H9 (cell line): Measurements from ENCODE around the gene ANAPC1. TPM values are rescaled to one million over a fixed set of nuclear protein-coding genes. Genes with fewer than 3 reads are reported as not detected.
"Not testable (repeated sequence)": the region's sequence is repeated elsewhere in the genome, so short reads cannot be mapped to it uniquely, and the experiment has no call there.

Source experiments
- DNase-seq: peaks from one replicate; pipeline ENCODE4 v3.0.0-alpha.2; 2017
- H2AFZ ChIP-seq: one replicate; pipeline ENCODE4 v1.6.1; 2013; ENCODE audit warnings: mild to moderate bottlenecking, low read length, control low read depth, moderate library complexity
- H2AK5ac ChIP-seq: 2 replicates; pipeline ENCODE4 v1.6.1; 2013; ENCODE audit warnings: low read length, control low read depth, mixed read lengths; ENCODE audit not compliant: insufficient read length
- H2BK120ac ChIP-seq: one replicate; pipeline ENCODE4 v1.6.1; 2013; ENCODE audit warnings: low read depth, mild to moderate bottlenecking, low read length, control low read depth, inconsistent platforms; ENCODE audit not compliant: poor library complexity, severe bottlenecking
- H2BK12ac ChIP-seq: 2 replicates; pipeline ENCODE4 v1.6.1; 2013; ENCODE audit warnings: low read length, control low read depth, mixed read lengths, low read depth; ENCODE audit not compliant: insufficient read length
- H2BK15ac ChIP-seq: 2 replicates; pipeline ENCODE4 v1.6.1; 2013; ENCODE audit warnings: low read depth, low read length, control low read depth
- H2BK20ac ChIP-seq: one replicate; pipeline ENCODE4 v1.6.1; 2013; ENCODE audit warnings: low read depth, mild to moderate bottlenecking, low read length, control low read depth, inconsistent platforms; ENCODE audit not compliant: poor library complexity, severe bottlenecking
- H2BK5ac ChIP-seq: 2 replicates; pipeline ENCODE4 v1.6.1; 2013; ENCODE audit warnings: low read length, control low read depth, mixed read lengths; ENCODE audit not compliant: insufficient read length
- H3K14ac ChIP-seq: 2 replicates; pipeline ENCODE4 v1.6.1; 2013; ENCODE audit warnings: low read length, control low read depth; ENCODE audit not compliant: insufficient read depth
- H3K18ac ChIP-seq: 2 replicates; pipeline ENCODE4 v1.6.1; 2013; ENCODE audit warnings: low read depth, mild to moderate bottlenecking, mixed read lengths, low read length, control low read depth; ENCODE audit not compliant: insufficient read length
- H3K23ac ChIP-seq: 2 replicates; pipeline ENCODE4 v1.6.1; 2013; ENCODE audit warnings: low read length, control low read depth, mixed read lengths, low read depth; ENCODE audit not compliant: insufficient read length
- H3K23me2 ChIP-seq: 2 replicates; pipeline ENCODE4 v1.6.1; 2013; ENCODE audit warnings: low read depth, mild to moderate bottlenecking, mixed read lengths, low read length, control low read depth; ENCODE audit not compliant: insufficient read length, poor library complexity, severe bottlenecking
- H3K27ac ChIP-seq: 2 replicates; pipeline ENCODE4 v1.5.1; 2013; ENCODE audit warnings: low read length, control low read depth, mixed read lengths, low read depth; ENCODE audit not compliant: insufficient read length
- H3K27me3 ChIP-seq: 2 replicates; pipeline ENCODE4 v1.6.1; 2013; ENCODE audit warnings: low read length, control low read depth, inconsistent platforms; ENCODE audit not compliant: insufficient read depth
- H3K4ac ChIP-seq: 2 replicates; pipeline ENCODE4 v1.6.1; 2013; ENCODE audit warnings: low read depth, mild to moderate bottlenecking, control low read depth, inconsistent platforms, low read length, moderate library complexity
- H3K4me1 ChIP-seq: 2 replicates; pipeline ENCODE4 v1.6.1; 2013; ENCODE audit warnings: low read length, control low read depth, inconsistent platforms; ENCODE audit not compliant: insufficient read depth
- H3K4me2 ChIP-seq: 2 replicates; pipeline ENCODE4 v1.6.1; 2013; ENCODE audit warnings: low read length, control low read depth, mixed read lengths; ENCODE audit not compliant: insufficient read length, insufficient read depth
- H3K56ac ChIP-seq: 2 replicates; pipeline ENCODE4 v1.6.1; 2013; ENCODE audit warnings: low read depth, mild to moderate bottlenecking, mixed read lengths, low read length, control low read depth; ENCODE audit not compliant: insufficient read length
- H3K79me1 ChIP-seq: 2 replicates; pipeline ENCODE4 v1.6.1; 2013; ENCODE audit warnings: low read depth, mild to moderate bottlenecking, moderate library complexity, low read length, control low read depth, inconsistent platforms; ENCODE audit not compliant: insufficient read depth, poor library complexity, severe bottlenecking
- H3K79me2 ChIP-seq: 2 replicates; pipeline ENCODE4 v1.6.1; 2013; ENCODE audit warnings: low read length, control low read depth, inconsistent platforms; ENCODE audit not compliant: insufficient read depth
- H3K9ac ChIP-seq: 2 replicates; pipeline ENCODE4 v1.6.1; 2013; ENCODE audit warnings: low read length, control low read depth, mixed read lengths; ENCODE audit not compliant: insufficient read length; ENCODE audit errors: extremely low read depth
- H3K9me3 ChIP-seq: one replicate; pipeline ENCODE4 v1.6.1; 2013; ENCODE audit warnings: low read depth, low read length, inconsistent platforms; ENCODE audit not compliant: control insufficient read depth
- H3T11ph ChIP-seq: one replicate; pipeline ENCODE4 v1.6.1; 2013; ENCODE audit warnings: mild to moderate bottlenecking, low read length, control low read depth, inconsistent platforms
- H4K20me1 ChIP-seq: one replicate; pipeline ENCODE4 v1.6.1; 2013; ENCODE audit not compliant: control insufficient read depth, insufficient read length, insufficient read depth
- H4K5ac ChIP-seq: 2 replicates; pipeline ENCODE4 v1.6.1; 2013; ENCODE audit warnings: low read depth, mild to moderate bottlenecking, mixed read lengths, low read length, control low read depth; ENCODE audit not compliant: insufficient read length
- H4K8ac ChIP-seq: replicated peaks from 2 replicates; pipeline ENCODE4 v1.6.1; 2013; ENCODE audit warnings: low read length, control low read depth, mixed read lengths, low read depth; ENCODE audit not compliant: insufficient read length
- H4K91ac ChIP-seq: 2 replicates; pipeline ENCODE4 v1.6.1; 2013; ENCODE audit warnings: low read depth, mild to moderate bottlenecking, moderate library complexity, mixed read lengths, low read length, control low read depth; ENCODE audit not compliant: insufficient read length
- H3K27ac Mint-ChIP-seq, 3 experiments: 2 replicates in 2 of 3; 3 replicates in 1 of 3; pipeline ENCODE4 v1.8.0; 2020 to 2021; ENCODE audit warnings: mixed read lengths in 3 of 3, mild to moderate bottlenecking in 1 of 3, moderate library complexity in 1 of 3
- H3K27me3 Mint-ChIP-seq: 2 replicates; pipeline ENCODE4 v1.8.0; 2021; ENCODE audit warnings: low read depth, mild to moderate bottlenecking, moderate library complexity, mixed read lengths
- H3K36me3 Mint-ChIP-seq, 3 experiments: 2 replicates in 2 of 3; 3 replicates in 1 of 3; pipeline ENCODE4 v1.8.0; 2020 to 2021; ENCODE audit warnings: low read depth in 3 of 3, mixed read lengths in 3 of 3; ENCODE audit not compliant: insufficient read depth in 1 of 3
- H3K4me1 Mint-ChIP-seq, 2 experiments: 2 replicates each; pipeline ENCODE4 v1.8.0; 2020; ENCODE audit warnings: mixed read lengths in 2 of 2
- H3K4me3 Mint-ChIP-seq, 2 experiments: 2 replicates in 1 of 2; 3 replicates in 1 of 2; pipeline ENCODE4 v1.8.0; 2020 to 2021; ENCODE audit warnings: mild to moderate bottlenecking in 2 of 2, mixed read lengths in 2 of 2, moderate library complexity in 1 of 2
- H3K9me3 Mint-ChIP-seq, 2 experiments: 2 replicates in 1 of 2; 3 replicates in 1 of 2; pipeline ENCODE4 v1.8.0; 2020; ENCODE audit warnings: mild to moderate bottlenecking in 2 of 2, mixed read lengths in 2 of 2, moderate library complexity in 1 of 2
- CTCF ChIP-seq: fragments of 200-600 bp; sonication (generic); conservative IDR thresholded peaks from 3 replicates; pipeline ENCODE4 v1.8.0; 2021; ENCODE audit warnings: antibody characterized with exemption, mild to moderate bottlenecking
- WGBS: extraction: QIAGEN DNeasy Blood & Tissue Kit; methylation state at CpG from one replicate; pipeline ENCODE4 v1.1.7; 2013; ENCODE audit warnings: missing lambda C conversion rate, low lambda C conversion rate, mixed read lengths; ENCODE audit not compliant: insufficient read length; ENCODE audit errors: extremely low coverage; 5-methylcytosine and 5-hydroxymethylcytosine counted together
- total RNA-seq: library from RNA; stranded (reverse); gene quantifications from 2 replicates; pipeline ENCODE4 v1.2.1, GENCODE V29; 2021

The ANAPC1 gene
- total RNA-seq, 1 experiment from 2014 or later = 79.1 TPM

GRCh38 chr2:111735838-111736721, 147.9 kb downstream of the ANAPC1 start:
- not testable (repeated sequence) for H4K5ac ChIP-seq, H3K27ac Mint-ChIP-seq, H3K14ac ChIP-seq, H3K4me1 Mint-ChIP-seq, H2BK5ac ChIP-seq, H3K56ac ChIP-seq, H3K4me2 ChIP-seq, H4K20me1 ChIP-seq, H3K79me1 ChIP-seq, H3K9me3 ChIP-seq, H3K4ac ChIP-seq, H3T11ph ChIP-seq, H3K23me2 ChIP-seq, H3K18ac ChIP-seq, H2BK12ac ChIP-seq, H2AK5ac ChIP-seq, H2BK20ac ChIP-seq, H2BK120ac ChIP-seq, H2AFZ ChIP-seq, H3K36me3 Mint-ChIP-seq, DNase-seq, H3K9ac ChIP-seq, H3K79me2 ChIP-seq, H3K27me3 ChIP-seq, H2BK15ac ChIP-seq, H3K4me3 Mint-ChIP-seq, H3K27ac ChIP-seq, H3K23ac ChIP-seq, H3K9me3 Mint-ChIP-seq, H3K4me1 ChIP-seq, H4K91ac ChIP-seq, H4K8ac ChIP-seq, H3K27me3 Mint-ChIP-seq
- no CpG with 5 or more reads among the region's 9 CpGs for WGBS
- TF ChIP-seq CTCF = peak; percentile 57

GRCh38 chr2:111735420-111735819, 148.6 kb downstream of the ANAPC1 start:
- H3K23ac ChIP-seq, H3K4ac ChIP-seq, H3K56ac ChIP-seq, H3K18ac ChIP-seq, H3K9me3 ChIP-seq, H4K20me1 ChIP-seq, H4K5ac ChIP-seq, H3T11ph ChIP-seq, H3K79me2 ChIP-seq, H3K27me3 Mint-ChIP-seq, H3K23me2 ChIP-seq, H4K8ac ChIP-seq, H3K36me3 Mint-ChIP-seq, H2AK5ac ChIP-seq, H3K4me2 ChIP-seq, H3K27ac Mint-ChIP-seq, H3K27ac ChIP-seq, H3K4me1 ChIP-seq, H2BK5ac ChIP-seq, H3K14ac ChIP-seq, DNase-seq, H2AFZ ChIP-seq, H3K4me1 Mint-ChIP-seq, H3K9ac ChIP-seq, H3K9me3 Mint-ChIP-seq, H4K91ac ChIP-seq, H2BK12ac ChIP-seq, H3K79me1 ChIP-seq, H2BK15ac ChIP-seq, H2BK20ac ChIP-seq, H3K27me3 ChIP-seq, H2BK120ac ChIP-seq, H3K4me3 Mint-ChIP-seq: not testable (repeated sequence)
- WGBS = no CpG with 5 or more reads among the region's 6 CpGs
